NCI-H526 treated with DMSO at 0.1 percent for 48 hours (cell line): ENCODE results near the gene SUMF1.
"Not testable (repeated sequence)": the region's sequence is repeated elsewhere in the genome, so short reads cannot be mapped to it uniquely, and the experiment has no call there.

Experiments
- DNase-seq: peaks from one replicate; lab custom pipeline; 2025; lab: John Stamatoyannopoulos, UW

Gene SUMF1

GRCh38 chr3:4335840-4336562 is 131.1 kb downstream of the SUMF1 start:
- no peak for DNase-seq

GRCh38 chr3:4334548-4334947 is 132.5 kb downstream of the SUMF1 start:
- no peak for DNase-seq

GRCh38 chr3:4332991-4333390 is 134.1 kb downstream of the SUMF1 start:
- no peak for DNase-seq

GRCh38 chr3:4332574-4332973 is 134.5 kb downstream of the SUMF1 start:
- no peak for DNase-seq

- DNase-seq = no peak
Observed at GRCh38 chr3:4332111-4332510, 135.0 kb downstream of the SUMF1 start.

GRCh38 chr3:4329806-4330205 is 137.3 kb downstream of the SUMF1 start:
- DNase-seq = not testable (repeated sequence)

GRCh38 chr3:4326868-4327267 is 140.2 kb downstream of the SUMF1 start:
- DNase-seq = no peak

GRCh38 chr3:4323246-4324027 is 143.6 kb downstream of the SUMF1 start:
- DNase-seq = no peak

- no peak for DNase-seq
Observed at GRCh38 chr3:4322635-4323034, 144.4 kb downstream of the SUMF1 start.

GRCh38 chr3:4321732-4322131 is 145.3 kb downstream of the SUMF1 start:
- no peak for DNase-seq

- DNase-seq = no peak
Observed at GRCh38 chr3:4320096-4320911, 146.8 kb downstream of the SUMF1 start.

- no peak for DNase-seq
Observed at GRCh38 chr3:4314688-4315087, 152.4 kb downstream of the SUMF1 start.

GRCh38 chr3:4313606-4314293 is 153.3 kb downstream of the SUMF1 start:
- DNase-seq = no peak

- no peak for DNase-seq
Observed at GRCh38 chr3:4311496-4311895, 155.6 kb downstream of the SUMF1 start.
